NCI-H510A treated with DMSO at 0.1 percent for 48 hours (cell line): ENCODE measurements around the gene UNC13A.
A peak's percentile ranks its signal among the peaks of the same experiment; 100 is the strongest.

Experiments
- DNase-seq: peaks from one replicate; lab custom pipeline; 2025; lab: John Stamatoyannopoulos, UW

The UNC13A gene

DNA sequence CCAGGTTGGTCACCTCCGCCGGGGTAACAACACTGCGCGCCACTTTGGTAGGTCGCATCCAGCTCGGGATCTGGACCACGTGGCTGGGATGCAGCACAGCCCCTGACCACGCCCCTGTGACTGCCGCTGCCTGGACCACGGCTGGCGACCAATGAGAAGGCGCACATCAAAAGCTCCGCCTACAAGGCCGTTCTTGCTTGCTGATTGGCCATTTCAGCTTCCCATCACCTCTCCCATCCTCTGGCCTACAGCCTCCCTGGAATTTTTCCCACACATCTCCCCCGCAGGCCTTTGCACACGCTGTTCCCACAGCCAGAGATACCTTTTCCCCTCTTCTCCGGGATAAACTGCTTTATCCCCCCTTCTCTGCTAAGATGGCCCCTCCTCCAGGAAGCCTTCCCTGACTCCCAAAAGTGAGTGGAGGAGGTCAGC, 18.6 kb upstream of the UNC13A start:
- no peak for DNase-seq

DNA sequence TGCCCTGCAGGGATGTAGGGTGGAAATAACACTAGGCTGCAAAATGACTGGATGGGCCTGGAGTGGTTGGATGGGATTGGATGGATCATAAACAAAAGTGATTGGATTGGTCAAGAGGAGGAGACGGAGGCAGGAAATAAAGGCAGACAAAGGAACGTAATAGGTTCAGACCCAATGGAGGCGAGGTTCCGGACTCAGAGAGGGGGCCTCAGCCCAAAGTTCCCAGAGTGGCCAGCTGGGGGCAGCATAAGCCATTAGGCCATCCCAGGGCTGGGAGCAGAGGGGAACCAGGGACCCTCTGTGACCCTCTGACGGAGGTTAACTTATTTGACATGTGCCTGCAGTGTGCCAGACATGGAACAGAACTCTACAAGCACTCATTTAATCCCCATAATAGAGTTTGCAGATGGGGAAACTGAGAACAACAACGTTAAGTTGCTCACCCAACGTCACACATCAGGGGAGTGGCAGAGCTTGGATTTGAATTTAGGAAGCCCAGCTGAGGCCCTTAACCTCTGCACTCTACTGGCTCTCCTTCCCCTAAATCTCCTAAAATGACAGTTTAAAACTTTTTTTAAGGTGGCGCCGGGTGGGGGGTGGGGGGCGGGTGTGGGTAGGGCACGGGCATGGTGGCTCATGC, 15.8 kb upstream of the UNC13A start:
- no peak for DNase-seq

DNA sequence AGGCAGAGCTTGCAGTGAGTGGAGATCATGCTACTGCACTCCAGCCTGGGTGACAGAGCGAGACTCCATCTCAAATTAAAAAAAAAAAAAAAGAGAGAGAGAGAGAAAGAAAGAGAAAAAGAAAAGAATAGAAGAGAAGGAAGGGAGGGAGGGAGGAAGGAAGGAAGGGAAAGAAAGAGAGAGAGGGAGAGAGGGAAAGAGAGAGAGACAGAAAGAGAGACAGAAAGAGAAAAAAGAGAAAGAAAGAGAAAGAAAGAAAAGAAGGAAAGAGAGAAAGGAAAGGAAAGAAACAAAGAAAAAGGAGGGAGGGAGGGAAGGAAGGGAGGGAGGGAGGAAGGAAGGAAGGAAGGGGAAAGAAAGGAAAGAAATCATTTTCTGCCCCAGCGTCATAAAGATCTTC, 7.0 kb upstream of the UNC13A start:
- DNase-seq = no peak

DNA sequence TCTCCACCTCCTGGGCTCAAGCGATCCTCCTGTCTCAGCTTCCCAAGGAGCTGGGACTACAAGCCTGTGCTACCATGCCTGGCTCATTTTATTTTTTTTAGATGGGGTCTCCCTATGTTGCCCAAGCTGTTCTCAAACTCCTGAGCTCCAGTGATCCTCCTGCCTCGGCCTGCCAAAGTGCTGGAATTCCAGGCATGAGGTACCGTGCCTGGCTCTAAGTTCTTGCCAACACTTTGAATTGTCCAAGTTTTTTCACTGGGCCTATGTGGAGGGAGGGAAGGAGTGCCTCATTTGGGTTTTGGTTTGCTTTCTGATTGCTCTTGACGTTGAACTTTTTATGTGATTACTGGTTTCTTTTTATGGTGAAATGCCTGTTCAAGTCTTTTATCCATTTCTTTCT, 4.4 kb upstream of the UNC13A start:
- no peak for DNase-seq

DNA sequence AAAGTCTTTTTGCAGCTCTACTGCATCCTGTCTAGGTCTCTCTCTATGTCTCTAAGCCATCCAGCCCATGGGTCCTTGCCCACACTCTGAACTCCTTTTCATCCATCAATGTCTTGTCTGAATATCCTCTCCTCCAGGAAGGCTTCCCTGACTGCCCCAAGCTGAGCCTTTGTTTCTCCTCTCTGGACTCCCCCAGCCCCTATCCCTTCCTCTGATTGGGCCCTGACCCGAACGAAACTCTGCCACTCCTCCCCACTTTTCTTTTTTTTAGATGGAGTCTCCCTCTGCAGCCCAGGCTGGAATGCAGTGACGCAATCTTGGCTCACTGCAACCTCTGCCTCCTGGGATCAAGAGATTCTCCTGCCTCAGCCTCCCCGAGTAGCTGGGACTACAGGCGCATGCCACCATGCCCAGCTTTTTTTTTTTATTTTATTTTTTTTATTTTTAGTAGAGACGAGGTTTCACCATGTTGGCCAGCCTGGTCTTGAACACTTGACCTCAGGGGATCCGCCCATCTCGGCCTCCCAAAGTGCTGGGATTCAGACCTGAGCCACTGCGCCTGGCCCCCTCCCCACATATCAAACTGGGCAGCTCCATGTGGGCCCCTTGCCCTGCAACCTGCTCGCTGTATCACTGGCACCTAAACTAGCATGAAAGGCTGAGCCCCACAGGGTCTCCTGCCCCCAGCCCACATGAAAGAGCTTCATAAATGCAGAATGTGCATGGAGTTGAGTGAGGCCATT, 870 bp upstream of the UNC13A start:
- no peak for DNase-seq

DNA sequence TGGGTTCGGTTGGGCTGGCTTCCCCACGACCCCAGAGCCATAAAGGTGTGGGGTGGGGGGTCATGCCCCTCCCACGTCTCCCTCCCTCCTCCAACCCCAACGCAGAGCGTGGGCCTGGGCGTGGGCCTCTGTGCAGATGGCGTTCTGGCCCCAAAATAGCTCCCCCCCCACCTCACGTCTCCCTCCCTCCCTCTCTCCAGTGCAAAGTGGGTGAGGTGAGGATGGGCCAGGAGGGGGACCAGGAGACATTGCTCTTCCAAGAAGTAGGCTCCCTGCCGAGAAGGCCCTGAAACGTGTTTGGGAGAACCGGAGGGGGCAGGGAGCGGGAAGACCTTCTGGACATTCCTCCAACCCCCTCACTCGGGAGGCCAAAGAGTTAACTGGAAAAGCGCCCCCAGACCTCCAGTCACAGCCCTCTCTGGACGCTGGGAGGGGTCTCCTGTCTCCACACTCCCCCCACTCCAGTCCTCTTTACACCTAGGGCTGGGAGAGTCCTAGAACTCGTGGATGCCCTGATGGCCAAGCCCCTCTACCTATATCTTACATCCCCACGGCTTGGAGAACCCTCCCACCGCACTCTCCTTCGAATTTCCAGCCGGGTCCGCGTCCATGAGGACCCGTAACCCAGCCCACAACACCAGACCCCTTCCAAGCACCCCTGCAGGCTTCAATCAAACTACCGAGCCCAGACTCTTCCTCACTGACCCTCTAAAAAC, 855 bp downstream of the UNC13A start:
- peak; percentile 13 for DNase-seq

DNA sequence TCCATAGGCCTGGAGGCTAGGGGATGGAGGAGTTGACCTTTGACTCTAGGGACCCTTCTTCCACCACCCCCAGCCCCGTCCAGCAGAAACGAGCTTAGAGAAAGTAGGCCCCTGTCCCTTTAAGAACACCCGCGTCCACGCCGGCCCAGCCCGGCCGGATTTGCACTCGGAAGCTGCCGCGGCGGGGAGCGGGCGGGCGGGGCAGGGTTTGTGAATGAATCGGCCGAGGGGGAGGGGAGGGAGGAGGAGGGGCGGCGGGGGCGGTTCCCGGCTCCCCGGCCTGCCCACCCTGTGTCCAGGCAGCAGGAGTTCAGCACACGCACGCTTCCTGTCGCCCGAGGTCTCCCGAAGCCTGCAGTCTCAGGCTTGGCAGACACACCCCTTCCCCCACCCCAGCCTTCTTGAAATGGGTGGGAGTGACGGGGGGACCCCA, 1.5 kb downstream of the UNC13A start:
- DNase-seq = peak; percentile 39

DNA sequence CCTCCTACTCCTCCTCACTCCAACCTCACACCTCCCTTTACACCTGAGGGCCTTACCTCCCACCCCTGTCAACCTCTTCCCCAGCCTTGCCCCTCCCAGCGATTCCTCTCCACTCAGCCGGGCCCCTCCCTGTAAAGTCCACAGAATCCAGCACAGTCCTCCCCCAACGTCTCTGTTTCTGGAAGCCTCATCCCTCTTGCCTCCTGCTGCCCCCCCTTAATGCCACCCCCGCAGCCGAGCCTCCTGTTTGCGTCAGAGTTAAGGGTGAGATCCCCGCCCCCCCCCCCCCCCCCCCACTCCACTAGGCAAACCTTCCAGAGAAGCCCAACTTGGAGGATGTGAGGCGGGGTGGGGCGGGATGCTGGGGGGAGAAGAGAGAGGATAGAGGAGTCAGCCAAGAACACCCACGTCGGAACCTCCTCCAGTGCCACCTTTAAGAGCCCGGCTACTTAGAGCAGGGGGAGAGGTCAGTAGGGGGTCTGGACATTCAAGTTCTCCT, 2.1 kb downstream of the UNC13A start:
- DNase-seq = no peak

DNA sequence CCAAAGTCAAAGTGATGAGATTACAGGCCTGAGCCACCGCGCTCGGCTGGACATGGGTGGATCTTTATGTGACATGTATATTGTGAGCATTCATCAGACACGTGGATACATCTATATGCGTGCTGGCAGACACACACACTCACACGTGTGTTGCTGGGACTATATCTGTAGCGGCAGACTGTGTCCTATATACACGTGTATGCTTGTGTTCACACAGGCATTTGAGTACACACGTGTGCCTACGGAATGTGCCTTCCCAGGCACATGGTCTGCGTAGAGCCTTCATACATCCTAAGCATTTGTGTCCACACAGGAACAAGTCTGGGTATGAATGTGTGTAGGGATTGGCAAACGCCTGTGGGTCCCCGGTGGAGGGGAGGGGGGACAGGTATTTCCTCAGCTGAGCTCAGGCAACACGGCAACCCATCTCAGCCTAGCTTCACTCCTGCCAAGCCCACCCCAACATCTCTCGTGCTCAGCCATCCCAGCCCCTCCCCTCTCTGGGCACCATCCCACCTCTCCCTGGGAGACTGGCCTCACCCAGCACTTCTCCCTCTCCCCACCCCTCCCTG, 2.6 kb downstream of the UNC13A start:
- DNase-seq = no peak

DNA sequence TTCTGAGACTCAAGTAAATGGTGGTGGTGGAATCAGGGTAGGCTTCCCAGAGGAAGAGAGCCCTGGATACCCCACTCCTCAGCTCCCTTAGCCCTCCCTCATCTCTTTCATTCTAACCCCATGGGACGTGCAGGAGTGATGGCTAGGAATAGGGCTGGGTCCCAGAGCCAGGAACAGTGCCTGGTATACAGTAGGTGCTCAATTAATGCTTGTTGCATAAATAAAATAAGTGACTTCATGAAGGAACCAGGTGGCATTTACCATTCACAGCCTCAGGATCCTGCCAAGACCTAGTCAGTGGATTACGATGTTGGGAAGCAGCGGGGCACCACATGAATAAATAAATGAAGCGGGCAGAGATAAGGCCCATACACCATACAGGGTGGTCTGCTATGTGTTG, 3.9 kb downstream of the UNC13A start:
- DNase-seq = no peak

DNA sequence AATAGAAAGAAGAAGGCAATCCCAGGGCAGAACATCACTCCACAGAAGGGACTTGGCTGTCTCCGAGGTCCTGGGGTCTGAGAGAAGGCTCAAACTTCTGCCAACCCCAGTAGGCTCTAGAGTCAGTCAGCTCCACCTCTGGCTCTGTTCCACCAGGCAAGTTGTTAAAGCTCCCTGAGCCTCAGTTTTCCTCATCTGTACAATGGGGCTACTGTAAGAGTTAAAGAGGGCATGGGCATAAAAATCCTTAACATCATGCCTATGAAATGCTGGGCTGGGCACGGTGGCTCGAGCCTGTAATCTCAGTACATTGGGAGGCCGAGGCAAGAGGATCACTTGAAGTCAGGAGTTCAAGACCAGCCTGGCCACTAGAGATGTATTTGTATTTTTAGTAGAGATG, 5.1 kb downstream of the UNC13A start:
- no peak for DNase-seq

DNA sequence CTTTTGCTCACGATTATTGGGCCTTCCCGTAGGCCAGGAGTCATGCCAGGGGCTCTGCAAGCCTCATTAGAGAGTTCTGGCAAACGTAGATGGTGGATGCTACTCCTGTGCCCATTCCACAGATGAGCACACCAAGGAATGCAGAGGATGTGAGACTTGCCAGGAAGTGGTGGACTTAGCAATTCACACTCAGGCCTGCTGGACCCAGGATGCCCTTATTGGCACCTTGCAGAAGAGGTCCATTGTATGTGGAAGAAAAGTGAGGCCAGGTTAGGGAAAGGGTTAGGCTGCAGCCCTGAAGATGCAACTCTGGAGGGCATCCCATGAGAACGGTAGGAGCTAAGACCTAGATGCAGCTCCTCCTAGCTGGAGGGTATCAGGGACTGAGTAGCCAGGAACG, 5.9 kb downstream of the UNC13A start:
- no peak for DNase-seq

DNA sequence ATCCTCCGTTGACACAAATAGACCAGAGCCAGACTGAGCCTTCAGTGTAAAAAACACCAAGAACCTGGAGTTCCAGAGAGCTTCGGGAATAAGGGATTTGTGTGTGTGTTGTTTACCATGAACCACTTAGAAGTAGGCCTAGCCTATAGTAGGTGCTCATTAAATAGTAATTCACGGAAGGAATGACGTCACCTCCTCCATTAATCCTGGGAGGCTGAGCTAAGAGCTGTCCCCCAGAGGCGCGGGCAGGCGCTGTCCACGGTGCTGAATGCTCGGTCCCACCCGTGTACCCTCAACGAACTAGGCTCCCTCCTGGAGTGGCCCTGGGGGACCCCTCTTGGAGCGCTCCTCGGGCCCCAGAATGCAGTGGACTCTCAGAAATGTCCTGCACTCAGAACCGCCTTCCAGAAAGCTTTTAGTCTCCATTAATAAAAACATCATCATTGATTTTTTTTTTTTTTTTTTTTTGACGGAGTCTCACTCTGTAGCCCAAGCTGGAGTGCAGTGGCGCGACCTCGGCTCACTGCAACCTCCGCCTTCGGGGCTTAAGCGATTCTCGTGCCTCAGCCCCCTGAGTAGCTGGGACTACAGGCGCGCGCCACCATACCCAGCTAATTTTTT, 6.5 kb downstream of the UNC13A start:
- DNase-seq = no peak

DNA sequence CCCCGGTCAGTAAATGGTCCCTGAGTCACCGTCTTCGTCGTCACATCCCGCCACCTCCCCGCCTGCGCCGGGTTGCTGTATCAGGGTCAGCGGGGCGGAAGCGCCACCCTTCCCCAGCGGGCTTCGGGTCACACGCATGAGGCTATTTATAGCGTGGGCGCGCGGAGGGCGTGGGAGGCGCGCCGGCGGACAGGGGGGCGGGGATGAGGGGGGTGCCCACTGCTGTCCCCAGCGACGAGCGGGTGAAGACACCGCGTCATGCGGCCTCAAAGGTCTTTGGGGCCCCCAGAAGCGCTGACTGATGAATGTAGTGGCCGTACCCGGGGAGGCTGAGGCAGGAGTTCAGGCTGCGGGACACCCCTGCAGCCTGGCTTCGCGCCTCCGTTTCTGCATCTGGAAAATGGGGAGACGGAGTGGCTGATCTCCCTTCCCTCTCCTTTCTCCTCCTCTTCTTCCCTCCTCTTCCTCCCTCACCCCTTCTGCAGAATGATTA, 7.9 kb downstream of the UNC13A start:
- no peak for DNase-seq

DNA sequence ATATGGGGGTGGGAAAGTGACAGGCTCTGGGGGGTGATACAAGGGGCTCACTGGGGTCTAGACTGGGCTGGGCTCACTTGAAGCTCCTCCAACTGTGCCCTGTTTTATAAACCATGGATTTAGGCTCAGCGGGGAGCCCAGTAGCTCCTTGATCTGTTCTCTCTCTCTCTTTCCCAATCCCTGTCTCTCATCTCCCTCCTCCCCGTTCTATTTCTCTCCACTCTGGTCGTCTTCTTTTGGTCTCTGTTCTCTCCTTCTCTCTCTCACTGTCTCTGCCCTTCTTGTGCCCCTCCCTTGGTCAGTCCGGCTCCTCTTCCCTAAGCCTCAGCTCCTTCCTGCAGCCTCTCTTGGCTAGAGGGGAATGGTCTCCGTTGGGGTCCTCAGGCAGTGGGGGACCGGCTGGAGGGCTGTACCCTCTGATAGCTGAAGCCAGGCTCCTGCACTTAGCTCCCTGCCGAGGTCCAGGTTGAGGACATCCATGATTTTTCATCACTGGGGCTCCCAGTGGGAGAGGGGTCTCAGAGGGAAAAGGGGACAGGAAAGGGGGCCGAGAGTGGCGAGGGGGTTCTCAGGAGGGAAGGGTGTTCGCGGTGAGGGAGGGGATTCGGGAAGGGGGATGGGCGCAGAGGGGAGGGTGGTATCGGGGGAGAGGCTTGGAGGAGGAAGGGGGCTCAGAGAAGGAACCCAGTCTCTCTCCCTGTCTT, 8.5 kb downstream of the UNC13A start:
- DNase-seq = no peak

DNA sequence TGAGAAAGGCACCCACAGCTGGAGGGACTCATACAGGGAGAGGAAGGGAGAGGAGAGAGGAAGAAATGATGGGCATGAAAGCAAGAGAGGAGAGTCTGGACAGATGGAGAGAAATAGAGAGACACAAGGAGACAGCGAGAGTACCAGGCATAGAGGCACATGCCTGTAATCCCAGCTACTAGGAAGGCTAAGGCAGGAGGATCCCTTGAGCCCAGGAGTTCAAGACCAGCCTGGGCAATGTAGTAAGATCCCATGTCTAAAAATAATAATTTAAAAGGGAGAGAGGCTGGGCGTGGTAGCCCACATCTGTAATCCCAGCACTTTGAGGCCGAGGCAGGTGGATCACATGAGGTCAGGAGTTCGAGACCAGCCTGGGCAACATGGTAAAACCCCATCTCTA, 9.3 kb downstream of the UNC13A start:
- no peak for DNase-seq

DNA sequence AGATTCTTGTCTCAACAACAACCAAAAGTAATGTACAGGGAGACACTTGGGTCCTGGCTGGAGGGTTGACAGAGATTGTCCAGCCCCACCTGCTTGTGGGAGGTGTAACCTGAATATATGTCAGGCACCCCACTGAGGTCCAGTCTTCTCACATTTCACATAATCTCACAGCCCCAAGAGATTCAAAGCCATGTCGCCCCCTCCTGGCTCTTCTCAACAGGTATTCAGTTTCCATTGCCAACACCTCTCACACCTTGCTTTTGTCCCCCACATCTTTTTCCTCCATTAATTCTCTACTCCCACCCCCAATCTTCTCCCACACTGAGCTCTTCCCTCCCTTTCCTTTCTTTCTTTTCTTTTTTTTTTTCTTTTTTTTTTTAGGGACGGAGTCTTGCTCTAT, 11.2 kb downstream of the UNC13A start:
- peak; percentile 2 for DNase-seq

DNA sequence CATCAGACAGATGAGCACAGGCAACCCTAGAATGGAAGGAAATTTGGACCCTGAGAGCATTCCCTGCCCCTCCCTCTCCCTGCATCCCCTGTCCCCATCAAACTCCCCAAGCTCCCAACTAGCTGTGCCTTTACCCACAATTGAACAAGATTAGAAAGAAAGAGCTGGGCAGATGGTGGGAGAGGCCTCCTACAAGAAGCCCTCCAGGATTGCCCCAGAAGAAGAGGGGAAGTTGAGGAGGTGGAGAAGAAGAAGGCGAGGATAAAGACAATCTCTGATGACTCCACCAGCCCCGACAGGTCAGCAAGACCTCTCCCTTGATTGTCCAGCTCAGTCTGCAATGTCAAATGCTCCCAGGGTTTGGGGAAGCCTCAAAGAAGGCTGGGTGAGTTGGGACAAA, 11.9 kb downstream of the UNC13A start:
- DNase-seq = no peak

DNA sequence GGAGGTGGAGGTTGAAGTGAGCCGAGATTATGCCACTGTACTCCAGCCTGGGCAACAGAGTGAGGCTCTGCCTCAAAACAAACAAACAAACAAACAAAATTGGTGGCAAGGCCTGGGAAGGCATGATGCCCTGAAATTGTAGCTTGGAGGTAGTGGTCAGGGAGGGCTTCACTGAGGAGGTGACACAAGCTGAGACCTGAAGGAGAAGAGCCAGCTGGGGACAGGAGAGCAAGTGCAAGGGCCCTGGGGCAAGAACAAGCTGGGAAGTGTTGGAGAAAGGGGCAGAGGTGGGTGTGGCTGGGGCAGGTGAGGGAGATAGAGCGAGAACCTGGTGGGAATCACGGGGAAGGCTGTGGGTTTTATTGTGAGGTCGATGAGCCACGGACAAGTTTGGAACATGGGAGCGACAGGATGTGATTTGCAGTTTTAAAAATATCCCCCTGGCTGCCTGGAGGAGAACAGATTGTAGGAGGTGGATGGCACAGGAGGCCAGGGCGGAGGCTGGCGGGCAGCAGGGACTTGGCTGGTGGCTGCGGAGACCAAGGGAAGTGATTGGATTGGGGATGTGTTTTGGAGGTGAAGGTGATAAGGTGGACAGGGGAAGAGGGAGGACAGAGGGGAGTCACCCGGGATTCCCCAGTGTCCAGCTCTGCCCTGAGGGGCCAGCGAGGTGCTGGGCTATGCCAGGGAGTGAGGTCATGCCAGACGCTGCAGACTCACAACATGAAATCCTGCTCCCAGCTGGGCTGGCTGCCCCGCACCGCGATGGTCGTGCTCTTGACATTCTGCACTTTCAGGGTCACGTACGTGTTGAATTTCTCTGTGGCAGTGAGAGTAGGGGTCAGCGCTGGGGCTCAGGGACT, 14.0 kb downstream of the UNC13A start:
- no peak for DNase-seq

DNA sequence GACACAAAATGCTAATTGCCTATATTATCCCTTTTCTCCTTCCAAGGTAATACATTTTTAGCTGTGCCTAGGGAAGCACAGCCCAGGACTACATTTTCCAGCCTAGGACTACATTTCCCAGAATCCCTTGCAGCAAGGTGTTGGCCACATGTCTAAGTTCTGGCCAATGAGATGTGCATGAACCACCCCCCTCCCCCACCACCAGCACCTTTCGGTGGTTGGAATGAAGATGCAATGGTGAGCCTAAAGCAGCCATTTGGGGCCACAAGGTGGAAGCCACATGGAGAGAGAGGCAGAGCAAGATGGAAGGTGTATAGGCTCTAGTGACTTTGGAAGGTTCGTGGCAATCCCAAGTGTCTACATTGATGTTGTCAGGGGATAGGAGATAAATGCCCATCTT, 16.2 kb downstream of the UNC13A start:
- DNase-seq = peak; percentile 20
